AG08395 (cell line): ENCODE results near the gene WDR26.
"Not testable (repeated sequence)": the region's sequence is repeated elsewhere in the genome, so short reads cannot be mapped to it uniquely, and the experiment has no call there.

Experiments
- DNase-seq: peaks from one replicate; pipeline ENCODE4 v3.0.0; 2012; ENCODE audit warnings: mixed read lengths, low spot score

The WDR26 gene

DNA sequence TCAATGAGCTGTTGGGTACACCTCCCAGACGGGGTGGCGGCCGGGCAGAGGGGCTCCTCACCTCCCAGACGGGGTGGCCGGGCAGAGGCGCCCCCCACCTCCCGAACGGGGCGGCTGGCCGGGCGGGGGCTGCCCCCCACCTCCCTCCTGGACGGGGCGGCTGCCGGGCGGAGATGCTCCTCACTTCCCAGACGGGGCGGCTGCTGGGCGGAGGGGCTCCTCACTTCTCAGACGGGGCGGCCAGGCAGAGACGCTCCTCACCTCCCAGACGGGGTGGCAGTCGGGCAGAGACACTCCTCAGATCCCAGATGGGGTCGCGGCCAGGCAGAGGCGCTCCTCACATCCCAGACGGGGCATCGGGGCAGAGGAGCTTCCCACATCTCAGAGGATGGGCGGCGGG lies 84.9 kb downstream of the WDR26 start:
- not testable (repeated sequence) for DNase-seq

DNA sequence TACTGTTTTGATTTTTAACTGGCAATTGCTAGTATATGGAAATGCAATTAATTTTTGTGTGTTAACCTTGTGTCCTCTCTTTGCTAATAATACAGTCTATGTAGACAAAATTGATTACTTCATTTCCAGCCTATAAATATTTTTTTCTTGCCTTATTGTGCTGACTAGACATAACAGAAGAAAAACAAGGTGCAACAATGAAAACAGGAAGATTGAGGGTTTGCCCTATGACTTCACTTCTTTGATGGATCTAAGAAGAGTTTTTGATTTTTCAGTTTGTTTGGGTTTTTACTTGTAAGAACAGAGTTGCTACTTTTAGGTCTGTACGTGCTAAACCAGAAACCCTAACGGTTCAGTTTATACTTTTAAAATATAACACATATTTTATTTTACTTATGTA lies 86.5 kb downstream of the WDR26 start:
- DNase-seq: no peak

DNA sequence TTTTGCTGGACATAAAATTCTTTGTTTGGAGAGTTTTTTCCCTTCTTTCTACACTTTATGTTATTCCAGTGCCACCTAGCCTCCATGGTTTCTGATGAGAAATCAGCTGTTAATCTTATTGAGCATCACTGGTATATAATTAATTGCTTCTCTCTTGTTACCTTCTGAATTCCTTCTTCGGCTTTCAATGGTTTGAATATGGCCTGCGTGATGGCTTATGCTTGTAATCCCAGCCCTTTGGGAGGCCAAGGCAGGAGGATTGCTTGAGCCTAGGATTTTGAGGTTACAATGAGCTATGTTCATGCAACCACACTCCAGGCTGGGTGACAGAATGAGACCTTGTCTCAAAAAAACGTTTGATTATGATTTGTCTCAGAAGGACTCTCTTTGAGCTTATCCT lies 90.9 kb downstream of the WDR26 start:
- no peak for DNase-seq

- DNase-seq: not testable (repeated sequence)
These were observed 93.9 kb downstream of the WDR26 start for GRCh38 chr1:224340453-224341384.

DNA sequence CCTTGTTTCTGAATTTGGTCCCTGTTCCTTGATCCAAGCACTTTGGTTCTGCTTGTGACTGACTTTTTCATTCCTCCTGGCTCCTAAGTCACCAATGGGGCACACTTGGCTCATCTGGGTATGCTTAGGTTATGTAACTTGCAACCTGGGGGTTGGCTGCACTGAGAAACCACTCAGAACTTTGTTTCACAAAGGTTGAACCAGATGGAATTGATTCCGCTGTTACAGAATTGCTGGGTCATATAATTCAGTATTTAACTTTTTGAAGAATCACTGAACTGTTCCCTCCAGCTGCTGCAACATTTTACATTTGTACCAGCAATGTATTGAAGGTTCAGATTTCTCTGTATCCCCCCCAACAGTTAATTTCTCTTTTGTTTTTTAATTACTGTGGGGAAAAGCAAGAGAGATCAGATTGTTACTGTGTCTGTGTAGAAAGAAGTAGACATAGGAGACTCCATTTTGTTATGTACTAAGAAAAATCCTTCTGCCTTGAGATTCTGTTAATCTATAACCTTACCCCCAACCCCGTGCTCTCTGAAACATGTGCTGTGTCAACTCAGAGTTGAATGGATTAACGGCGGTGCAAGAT lies 95.1 kb downstream of the WDR26 start:
- no peak for DNase-seq

DNA sequence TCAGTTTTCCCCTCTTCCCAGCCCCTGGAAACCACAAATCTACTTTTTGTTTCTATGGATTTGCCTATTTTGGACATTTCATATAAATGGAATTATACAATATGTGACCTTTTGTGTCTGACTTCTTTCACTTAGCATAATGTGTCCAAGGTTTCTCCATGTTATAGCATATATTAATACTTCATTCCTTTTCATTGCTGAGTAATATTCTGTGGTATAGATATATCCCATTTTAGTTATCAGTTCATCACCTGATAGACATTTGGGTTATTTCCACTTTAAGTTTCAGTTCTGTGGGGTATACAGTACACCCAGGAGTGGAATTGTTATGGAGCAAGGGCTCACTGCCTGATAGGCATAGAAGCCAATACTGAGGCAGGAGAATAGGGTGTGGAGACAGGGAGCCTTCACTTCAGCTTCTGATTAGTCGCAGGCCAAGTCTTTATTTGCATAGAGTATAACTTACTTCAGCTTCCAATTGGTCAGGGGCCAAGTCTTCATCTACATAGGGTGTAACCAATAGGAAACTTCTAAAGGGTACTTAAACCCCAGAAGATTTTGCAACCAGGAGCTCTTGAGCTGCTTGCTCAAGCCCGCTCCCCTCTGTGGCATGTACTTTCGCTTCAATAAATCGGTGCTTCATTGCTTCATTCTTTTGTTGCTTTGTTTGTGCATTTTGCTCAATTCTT lies 96.3 kb downstream of the WDR26 start:
- DNase-seq: no peak
